Activated naive CD4-positive, alpha-beta T cell treated with anti-CD3 and anti-CD28 coated beads for 36 hours (primary cell): ENCODE measurements around the gene ZNF287. TPM values are rescaled to one million over a fixed set of nuclear protein-coding genes. Genes with fewer than 3 reads are reported as not detected.

Experiments
- CTCF ChIA-PET: fragments of 350-600 bp; sonication (Branson Sonifier 250); formaldehyde crosslinking; loops from one replicate; lab custom pipeline; 2021; ENCODE audit warnings: antibody characterized with exemption; lab: Charles Lee
- DNase-seq: peaks from one replicate; pipeline ENCODE4 v3.0.0-alpha.2; 2020
- H3K27ac Mint-ChIP-seq: one replicate; pipeline ENCODE4 v1.8.0; 2021; ENCODE audit warnings: mild to moderate bottlenecking, mixed read lengths
- H3K27me3 Mint-ChIP-seq: one replicate; pipeline ENCODE4 v1.8.0; 2021; ENCODE audit warnings: low read depth, mixed read lengths
- H3K36me3 Mint-ChIP-seq: one replicate; pipeline ENCODE4 v1.8.0; 2021; ENCODE audit warnings: low read depth, mixed read lengths
- H3K4me1 Mint-ChIP-seq: one replicate; pipeline ENCODE4 v1.8.0; 2021; ENCODE audit warnings: low read depth, mixed read lengths
- H3K4me3 Mint-ChIP-seq: one replicate; pipeline ENCODE4 v1.8.0; 2021; ENCODE audit warnings: mild to moderate bottlenecking, moderate library complexity, mixed read lengths
- H3K9me3 Mint-ChIP-seq: one replicate; pipeline ENCODE4 v1.8.0; 2021; ENCODE audit warnings: mixed read lengths
- intact Hi-C: fragments of 100-400 bp; cut with micrococcal nuclease; formaldehyde crosslinking; loops from one replicate; pipeline ENCODE4 v1.15.1; 2023
- total RNA-seq, 2 experiments: library from RNA; stranded (reverse); gene quantifications; one replicate each; pipeline ENCODE4 v1.2.3, GENCODE V29; 2021

Gene ZNF287
- total RNA-seq, 2 experiments from 2014 or later: 5.1 to 6.3 TPM

DNA sequence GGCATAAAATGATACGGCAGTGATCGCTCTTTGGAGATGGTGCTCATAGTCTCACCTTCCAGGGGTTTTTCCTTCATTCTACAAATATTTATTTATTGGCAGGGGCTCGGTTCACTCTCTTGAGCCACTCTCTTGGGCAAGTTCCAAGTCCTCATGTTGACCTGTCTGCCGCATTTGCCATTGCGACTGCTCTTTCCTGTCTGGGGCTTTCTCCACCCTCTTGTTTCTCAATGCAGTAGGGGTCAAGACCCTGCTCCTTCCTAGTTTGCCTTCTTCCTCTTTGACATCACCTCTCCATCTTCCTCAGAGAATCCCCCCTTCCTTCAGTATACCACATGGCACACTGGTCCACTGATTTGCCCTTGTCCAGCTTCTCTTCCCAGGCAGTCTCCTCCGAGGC is 55.1 kb downstream of the ZNF287 start:
- H3K36me3 Mint-ChIP-seq: no peaks in the 10 kb centered on the region
- DNase-seq: no peak
- H3K4me3 Mint-ChIP-seq: no peak overlapping the region
- H3K27me3 Mint-ChIP-seq: peaks cover 14% of the 10 kb centered on the region
- CTCF ChIA-PET: interaction anchor here (0.8 kb wide), 1 partner anchor 73 kb away, joined by 3 read pairs; no protein-coding TSS in a partner anchor
- H3K27ac Mint-ChIP-seq: no peak overlapping the region
- intact Hi-C loops: no loop called here
- H3K4me1 Mint-ChIP-seq: peaks cover 5% of the 10 kb centered on the region
- no peaks in the 10 kb centered on the region for H3K9me3 Mint-ChIP-seq

DNA sequence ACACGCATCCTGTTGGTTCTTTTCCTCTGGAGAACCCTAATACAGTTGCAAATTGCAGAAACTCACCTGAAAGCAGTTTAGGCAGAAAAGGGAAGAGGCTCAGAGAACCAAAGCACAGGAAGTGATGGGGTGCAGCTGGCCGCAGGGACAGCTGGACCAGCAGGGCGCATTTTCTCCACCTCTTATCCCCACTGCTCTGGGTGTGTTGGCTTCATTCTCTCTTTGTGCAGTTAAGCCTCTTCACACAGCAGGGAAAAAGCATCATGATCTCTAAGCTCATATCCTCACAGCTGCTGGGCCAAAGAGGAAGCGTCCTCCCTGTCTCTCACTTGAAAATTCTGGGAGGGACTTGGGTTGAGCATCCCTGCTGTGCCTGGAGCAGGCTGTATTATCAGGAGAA is 57.0 kb downstream of the ZNF287 start:
- H3K4me1 Mint-ChIP-seq: peaks cover 5% of the 10 kb centered on the region
- intact Hi-C loops: no loop called here
- no peak overlapping the region for H3K4me3 Mint-ChIP-seq
- H3K36me3 Mint-ChIP-seq: no peaks in the 10 kb centered on the region
- H3K27ac Mint-ChIP-seq: no peak overlapping the region
- no peak for DNase-seq
- H3K9me3 Mint-ChIP-seq: no peaks in the 10 kb centered on the region
- CTCF ChIA-PET: interaction anchor here (0.9 to 4.7 kb wide), 3 partner anchors 9 to 149 kb away, joined by 3 to 24 read pairs (median 12); no protein-coding TSS in a partner anchor
- H3K27me3 Mint-ChIP-seq: peaks cover 9% of the 10 kb centered on the region

- Mint-ChIP-seq H3K9me3 (no peaks in the 10 kb centered on the region), H3K4me3 (no peak overlapping the region), H3K27ac (no peak overlapping the region), H3K36me3 (no peaks in the 10 kb centered on the region), H3K27me3 (peaks cover 7% of the 10 kb centered on the region), H3K4me1 (peaks cover 5% of the 10 kb centered on the region)
- DNase-seq: no peak
- CTCF ChIA-PET: interaction anchor here (2.2 to 4.7 kb wide), 2 partner anchors 10 to 148 kb away, joined by 12 to 24 read pairs; no protein-coding TSS in a partner anchor
- intact Hi-C loops: no loop called here
Observed at GRCh38 chr17:16511593-16511992, 57.4 kb downstream of the ZNF287 start.

- H3K27me3 Mint-ChIP-seq: no peaks in the 10 kb centered on the region
- peaks cover 5% of the 10 kb centered on the region for H3K4me1 Mint-ChIP-seq
- H3K4me3 Mint-ChIP-seq: no peak overlapping the region
- no peaks in the 10 kb centered on the region for H3K36me3 Mint-ChIP-seq
- DNase-seq: no peak
- H3K27ac Mint-ChIP-seq: no peak overlapping the region
- intact Hi-C loops: no loop called here
- H3K9me3 Mint-ChIP-seq: no peaks in the 10 kb centered on the region
- CTCF ChIA-PET: interaction anchor here (0.6 to 4.7 kb wide), 3 partner anchors 13 to 144 kb away, joined by 3 to 24 read pairs (median 4); no protein-coding TSS in a partner anchor
Observed at GRCh38 chr17:16507918-16508533, 61.0 kb downstream of the ZNF287 start.

DNA sequence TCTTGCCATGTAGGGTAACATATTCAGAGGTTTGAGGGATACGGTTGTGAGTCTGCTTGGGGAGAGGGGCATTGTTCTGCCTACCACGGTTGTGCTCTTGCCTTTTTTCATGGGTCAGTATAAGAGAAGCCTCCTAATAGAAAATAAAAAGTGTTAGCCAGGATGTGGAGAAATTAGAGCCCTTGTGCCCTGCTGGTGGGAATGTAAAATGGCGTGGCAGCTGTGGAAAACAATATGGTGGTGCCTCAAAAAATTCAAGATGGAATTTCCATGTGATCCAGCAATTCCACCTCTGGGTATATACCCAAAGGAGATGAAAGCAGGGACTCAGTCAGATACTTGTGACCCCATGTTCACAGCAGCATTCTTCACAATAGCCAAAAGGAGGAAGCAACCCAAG is 62.8 kb downstream of the ZNF287 start:
- Mint-ChIP-seq H3K27me3 (no peaks in the 10 kb centered on the region), H3K4me1 (no peaks in the 10 kb centered on the region), H3K4me3 (no peak overlapping the region), H3K27ac (no peak overlapping the region), H3K9me3 (no peaks in the 10 kb centered on the region), H3K36me3 (no peaks in the 10 kb centered on the region)
- CTCF ChIA-PET: interaction anchor here (1.1 kb wide), 1 partner anchor 143 kb away, joined by 3 read pairs; no protein-coding TSS in a partner anchor
- intact Hi-C loops: no loop called here
- no peak for DNase-seq

DNA sequence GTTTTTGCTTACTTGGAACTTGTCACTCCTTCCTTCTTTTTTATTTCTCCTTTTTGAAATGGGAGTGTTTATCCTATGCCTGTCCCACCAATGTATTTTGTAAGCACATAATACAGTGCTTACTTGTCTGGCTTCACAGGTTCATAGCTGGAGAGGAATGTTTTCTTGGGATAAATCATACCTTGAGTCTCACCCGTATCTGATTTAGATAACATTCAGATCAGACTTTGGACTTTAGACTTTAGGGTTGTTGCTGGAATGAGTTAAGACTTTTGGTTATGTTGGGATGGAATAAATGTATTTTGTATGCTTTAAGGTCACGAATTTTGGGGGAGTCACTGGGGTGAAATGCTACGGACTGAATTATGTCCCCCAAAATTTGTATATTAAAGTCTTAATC is 64.0 kb downstream of the ZNF287 start:
- no peaks in the 10 kb centered on the region for H3K36me3 Mint-ChIP-seq
- H3K9me3 Mint-ChIP-seq: no peaks in the 10 kb centered on the region
- H3K27me3 Mint-ChIP-seq: no peaks in the 10 kb centered on the region
- intact Hi-C loops: no loop called here
- no peak overlapping the region for H3K27ac Mint-ChIP-seq
- no peak for DNase-seq
- CTCF ChIA-PET: interaction anchor here (1.1 kb wide), 1 partner anchor 141 kb away, joined by 3 read pairs; no protein-coding TSS in a partner anchor
- no peak overlapping the region for H3K4me3 Mint-ChIP-seq
- no peaks in the 10 kb centered on the region for H3K4me1 Mint-ChIP-seq

Other genes with a start within 250 kb of the ZNF287 start
- gene CENPV, start 215.7 kb downstream of the ZNF287 start, total RNA-seq: 100 to 1,000 TPM; 117 to 121 TPM
- 1,000 to 10,000 TPM; 1,579 to 1,628 TPM for gene UBB, start 188.1 kb downstream of the ZNF287 start, total RNA-seq
- gene TRPV2, start 153.6 kb downstream of the ZNF287 start, total RNA-seq: 10 to 100 TPM; 23.7 to 24.8 TPM
- gene LRRC75A, start 77.0 kb downstream of the ZNF287 start, total RNA-seq: under 1 TPM; 0.69 to 0.79 TPM
- 1 to 10 TPM; 3.9 TPM for gene ZNF624, start 84.6 kb upstream of the ZNF287 start, total RNA-seq
- 1 to 10 TPM; 5.0 to 5.3 TPM for gene CCDC144A, start 121.0 kb upstream of the ZNF287 start, total RNA-seq